HCT116 (cell line): ENCODE results near the gene ARF5.

Source experiments
- EZH2 ChIP-seq: fragments of 200-600 bp; sonication (generic); IDR thresholded peaks from 2 replicates; pipeline ENCODE4 v1.6.1; 2017; ENCODE audit warnings: antibody characterized with exemption, mixed run types
- EZH2phosphoT487 ChIP-seq: fragments of 200-600 bp; IDR thresholded peaks from 2 replicates; pipeline ENCODE4 v1.6.1; 2018; ENCODE audit warnings: antibody characterized with exemption, borderline replicate concordance
- POLR2A ChIP-seq: IDR thresholded peaks from 2 replicates; pipeline ENCODE4 v1.7.0; 2011; ENCODE audit warnings: borderline replicate concordance; ENCODE audit not compliant: insufficient read depth, insufficient read length; ENCODE audit errors: extremely low read depth
- POLR2AphosphoS5 ChIP-seq: IDR thresholded peaks from 2 replicates; pipeline ENCODE4 v1.6.1; 2011; ENCODE audit warnings: mild to moderate bottlenecking, low read depth, low read length, moderate library complexity
- RAD21 ChIP-seq: IDR thresholded peaks from 2 replicates; pipeline ENCODE4 v1.6.1; 2012; ENCODE audit warnings: low read depth, mild to moderate bottlenecking
- ZNF274 ChIP-seq: fragments of 200-500 bp; sonication (Bioruptor generic); IDR thresholded peaks from 2 replicates; pipeline ENCODE4 v1.6.1; 2014; ENCODE audit warnings: mild to moderate bottlenecking, low read depth, low read length, inconsistent platforms
- TF ChIP-seq, protein P1 (sequence below), 3 experiments: fragments of 200-600 bp in 1 of 3; sonication (generic) in 1 of 3; IDR thresholded peaks in 2 of 3; conservative IDR thresholded peaks in 1 of 3; 2 replicates each; pipeline ENCODE4 v1.5.1; 2012 to 2017; ENCODE audit warnings: low read depth in 2 of 3, low read length in 2 of 3, antibody characterized with exemption in 1 of 3, borderline replicate concordance in 1 of 3, control low read depth in 1 of 3, mild to moderate bottlenecking in 1 of 3, mixed read lengths in 1 of 3, mixed run types in 1 of 3, moderate library complexity in 1 of 3; ENCODE audit not compliant: insufficient read depth in 1 of 3
- TF ChIP-seq, protein P2 (sequence below): IDR thresholded peaks from 2 replicates; pipeline ENCODE4 v1.6.1; 2012

DNA sequence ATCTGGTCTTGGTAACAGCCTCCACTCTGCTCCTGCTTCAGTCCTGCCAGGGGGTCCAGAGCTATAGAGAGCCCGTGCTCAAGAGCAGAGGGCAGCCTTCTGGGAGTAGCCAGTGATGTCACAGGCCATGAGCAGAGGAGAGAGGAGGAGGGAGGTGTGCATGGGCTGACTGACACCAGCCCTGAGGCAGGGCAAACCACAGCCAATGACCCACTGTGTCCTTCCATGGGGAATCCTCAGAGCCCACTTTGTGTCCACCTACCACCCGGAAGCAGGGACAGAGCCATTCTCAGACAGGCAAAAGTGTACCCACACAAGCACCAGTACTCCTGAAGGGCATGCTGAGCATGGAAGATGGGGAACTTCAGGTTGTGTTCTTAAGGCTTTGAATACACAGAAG is 29.8 kb downstream of the ARF5 start, which contains the start of gene PAX4:
- TF ChIP-seq POLR2AphosphoS5 (no peak), POLR2A (no peak), EZH2 (no peak), RAD21 (no peak), ZNF274 (no peak), EZH2phosphoT487 (no peak)
- TF ChIP-seq, protein P1, sequence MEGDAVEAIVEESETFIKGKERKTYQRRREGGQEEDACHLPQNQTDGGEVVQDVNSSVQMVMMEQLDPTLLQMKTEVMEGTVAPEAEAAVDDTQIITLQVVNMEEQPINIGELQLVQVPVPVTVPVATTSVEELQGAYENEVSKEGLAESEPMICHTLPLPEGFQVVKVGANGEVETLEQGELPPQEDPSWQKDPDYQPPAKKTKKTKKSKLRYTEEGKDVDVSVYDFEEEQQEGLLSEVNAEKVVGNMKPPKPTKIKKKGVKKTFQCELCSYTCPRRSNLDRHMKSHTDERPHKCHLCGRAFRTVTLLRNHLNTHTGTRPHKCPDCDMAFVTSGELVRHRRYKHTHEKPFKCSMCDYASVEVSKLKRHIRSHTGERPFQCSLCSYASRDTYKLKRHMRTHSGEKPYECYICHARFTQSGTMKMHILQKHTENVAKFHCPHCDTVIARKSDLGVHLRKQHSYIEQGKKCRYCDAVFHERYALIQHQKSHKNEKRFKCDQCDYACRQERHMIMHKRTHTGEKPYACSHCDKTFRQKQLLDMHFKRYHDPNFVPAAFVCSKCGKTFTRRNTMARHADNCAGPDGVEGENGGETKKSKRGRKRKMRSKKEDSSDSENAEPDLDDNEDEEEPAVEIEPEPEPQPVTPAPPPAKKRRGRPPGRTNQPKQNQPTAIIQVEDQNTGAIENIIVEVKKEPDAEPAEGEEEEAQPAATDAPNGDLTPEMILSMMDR (IDR thresholded peaks at IDR 0.05 in 2 of 3, conservative IDR thresholded peaks at IDR 0.05 in 1 of 3; ENCODE audit: borderline replicate concordance in 1 of 3, insufficient read depth in 1 of 3, low read depth in 2 of 3, low read length in 2 of 3): no peak
- TF ChIP-seq, protein P2, sequence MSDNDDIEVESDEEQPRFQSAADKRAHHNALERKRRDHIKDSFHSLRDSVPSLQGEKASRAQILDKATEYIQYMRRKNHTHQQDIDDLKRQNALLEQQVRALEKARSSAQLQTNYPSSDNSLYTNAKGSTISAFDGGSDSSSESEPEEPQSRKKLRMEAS: no peak
